K562 (cell line): ENCODE results near the gene CCDC9. TPM values are rescaled to one million over a fixed set of nuclear protein-coding genes. Genes with fewer than 3 reads are reported as not detected.

Experiments used
- BHLHE40 ChIP-seq: IDR thresholded peaks from 2 replicates; pipeline ENCODE4 v1.6.1; 2011; ENCODE audit warnings: low read length, improper control_type of control experiment
- CCNT2 ChIP-seq: IDR thresholded peaks from 2 replicates; pipeline ENCODE4 v1.6.1; 2011; ENCODE audit warnings: borderline replicate concordance, low read depth, mild to moderate bottlenecking, moderate library complexity, mixed read lengths, low read length; ENCODE audit not compliant: insufficient read length; ENCODE audit errors: extremely low read depth
- FOSL1 ChIP-seq: fragments of 200-800 bp; sonication (Bioruptor generic); conservative IDR thresholded peaks from 2 replicates; pipeline ENCODE4 v1.6.1; 2016; ENCODE audit warnings: missing genetic modification characterization, missing compliant biosample characterization
- GATA2 ChIP-seq: sonication (generic); formaldehyde crosslinking; IDR thresholded peaks from 2 replicates; pipeline ENCODE4 v1.4.0; 2020; ENCODE audit warnings: mild to moderate bottlenecking, missing genetic modification reagents
- HDAC6 ChIP-seq: IDR thresholded peaks from 2 replicates; pipeline ENCODE4 v1.6.1; 2012; ENCODE audit warnings: low read depth, mild to moderate bottlenecking, control low read depth, inconsistent platforms, low read length, moderate library complexity
- HDGF ChIP-seq: fragments of 450-650 bp; IDR thresholded peaks from 2 replicates; pipeline ENCODE4 v1.6.1; 2016
- HINFP ChIP-seq: fragments of 450-650 bp; conservative IDR thresholded peaks from 2 replicates; pipeline ENCODE4 v1.6.1; 2016; ENCODE audit warnings: missing genetic modification characterization, low read depth, mild to moderate bottlenecking, control low read depth, missing compliant biosample characterization
- L3MBTL2 ChIP-seq: fragments of 450-650 bp; IDR thresholded peaks from 2 replicates; pipeline ENCODE4 v1.6.1; 2016; ENCODE audit warnings: mild to moderate bottlenecking, moderate library complexity
- MCM3 ChIP-seq: fragments of 450-650 bp; IDR thresholded peaks from 2 replicates; pipeline ENCODE4 v1.6.1; 2016
- MITF ChIP-seq: IDR thresholded peaks from 2 replicates; pipeline ENCODE4 v1.6.1; 2014; ENCODE audit warnings: antibody characterized with exemption
- NCOR1 ChIP-seq: fragments of 450-650 bp; IDR thresholded peaks from 2 replicates; pipeline ENCODE4 v1.6.1; 2016; ENCODE audit warnings: mild to moderate bottlenecking, moderate library complexity
- NONO ChIP-seq, 2 experiments: fragments of 200-400 bp in 1 of 2; fragments of 450-650 bp in 1 of 2; formaldehyde crosslinking in 1 of 2; IDR thresholded peaks; 2 replicates each; pipeline ENCODE4 v1.6.1; 2017; ENCODE audit warnings: low read depth in 2 of 2, mild to moderate bottlenecking in 2 of 2, moderate library complexity in 2 of 2, low read length in 1 of 2
- SMAD1 ChIP-seq: fragments of 150-350 bp; IDR thresholded peaks from 2 replicates; pipeline ENCODE4 v1.6.1; 2014; ENCODE audit warnings: low read length, low read depth; ENCODE audit not compliant: partially characterized antibody
- THAP12 ChIP-seq: fragments of 250-450 bp; sonication (Bioruptor Pico); IDR thresholded peaks from 2 replicates; pipeline ENCODE4 v1.9.0; 2021; ENCODE audit warnings: mild to moderate bottlenecking, inconsistent platforms
- YY1 ChIP-seq, 3 experiments: IDR thresholded peaks; 2 replicates each; pipeline ENCODE4 v1.6.1; 2011; ENCODE audit warnings: low read length in 2 of 3, mild to moderate bottlenecking in 2 of 3, moderate library complexity in 2 of 3, borderline replicate concordance in 1 of 3, control low read depth in 1 of 3, low read depth in 1 of 3; ENCODE audit not compliant: insufficient read depth in 3 of 3, insufficient replicate concordance in 2 of 3, control insufficient read depth in 1 of 3, insufficient read length in 1 of 3; ENCODE audit errors: extremely low read depth in 1 of 3
- ZNF583 ChIP-seq: fragments of 250-450 bp; sonication (Bioruptor Pico); IDR thresholded peaks from 2 replicates; pipeline ENCODE4 v1.4.0; 2020
- polyA plus RNA-seq, 8 experiments: library from polyadenylated mRNA; depleted of rRNA in 4 of 8; stranded (reverse) in 5 of 8; unstranded in 3 of 8; fragments of >200 nt; fragmentation: Nextera tagmentation in 2 of 8; fragmentation: Illumina TruSeq in 1 of 8; extraction: Ambion mirVana in 2 of 8; extraction: Trizol in 1 of 8; gene quantifications; 2 replicates each; pipeline versions ENCODE4 v1.2.1 to v1.2.3, GENCODE V29; 2011 to 2014; ENCODE audit warnings: inconsistent platforms in 1 of 8, missing spikeins in 1 of 8
- total RNA-seq, 7 experiments: library from RNA; depleted of rRNA in 6 of 7; stranded (reverse); fragments of >200 nt in 6 of 7; fragmentation: Illumina TruSeq in 2 of 7; extraction: Trizol in 2 of 7; gene quantifications; 2 replicates each; pipeline versions ENCODE4 v1.2.1 to v1.2.3, GENCODE V29; 2011 to 2021; ENCODE audit warnings: low replicate concordance in 1 of 7
- TF ChIP-seq, protein P1 (sequence below): sonication (generic); formaldehyde crosslinking; IDR thresholded peaks from 2 replicates; pipeline ENCODE4 v1.8.0; 2023; ENCODE audit warnings: mild to moderate bottlenecking, missing genetic modification reagents

The CCDC9 gene
- total and polyA plus RNA-seq, 9 of the 15 experiments (the other 6 are each of a cell fraction or from before 2014, with no cell fraction given) = 0.23 to 38.6 (median 8.4) TPM

- TF ChIP-seq SMAD1 (peak; percentile 96), FOSL1 (tag) (peak; percentile 96), HINFP (tag) (no peak), CCNT2 (peak; percentile 97), YY1 (IDR thresholded peaks at IDR 0.05; ENCODE audit: borderline replicate concordance in 1 of 3, control insufficient read depth in 1 of 3, extremely low read depth in 1 of 3, insufficient read depth in 3 of 3, insufficient read length in 1 of 3, insufficient replicate concordance in 2 of 3, low read depth in 1 of 3, low read length in 2 of 3) (peak in 2 of 3 experiments; percentile 74 to 82), GATA2 (CRISPR knock-in tag) (no peak), HDGF (0 out of 2 replicates have a peak, but pooled peaks have one; percentile 72), NONO (IDR thresholded peaks at IDR 0.05; ENCODE audit: low read depth in 2 of 2, low read length in 1 of 2) (peak; percentile 96 to 100), HDAC6 (0 out of 2 replicates have a peak, but pooled peaks have one; percentile 45), MITF (no peak), ZNF583 (CRISPR knock-in tag) (0 out of 2 replicates have a peak, but pooled peaks have one; percentile 30), L3MBTL2 (peak; percentile 67), THAP12 (peak; percentile 98), NCOR1 (peak; percentile 66), MCM3 (no peak), BHLHE40 (0 out of 2 replicates have a peak, but pooled peaks have one; percentile 29)
- TF ChIP-seq, protein P1, sequence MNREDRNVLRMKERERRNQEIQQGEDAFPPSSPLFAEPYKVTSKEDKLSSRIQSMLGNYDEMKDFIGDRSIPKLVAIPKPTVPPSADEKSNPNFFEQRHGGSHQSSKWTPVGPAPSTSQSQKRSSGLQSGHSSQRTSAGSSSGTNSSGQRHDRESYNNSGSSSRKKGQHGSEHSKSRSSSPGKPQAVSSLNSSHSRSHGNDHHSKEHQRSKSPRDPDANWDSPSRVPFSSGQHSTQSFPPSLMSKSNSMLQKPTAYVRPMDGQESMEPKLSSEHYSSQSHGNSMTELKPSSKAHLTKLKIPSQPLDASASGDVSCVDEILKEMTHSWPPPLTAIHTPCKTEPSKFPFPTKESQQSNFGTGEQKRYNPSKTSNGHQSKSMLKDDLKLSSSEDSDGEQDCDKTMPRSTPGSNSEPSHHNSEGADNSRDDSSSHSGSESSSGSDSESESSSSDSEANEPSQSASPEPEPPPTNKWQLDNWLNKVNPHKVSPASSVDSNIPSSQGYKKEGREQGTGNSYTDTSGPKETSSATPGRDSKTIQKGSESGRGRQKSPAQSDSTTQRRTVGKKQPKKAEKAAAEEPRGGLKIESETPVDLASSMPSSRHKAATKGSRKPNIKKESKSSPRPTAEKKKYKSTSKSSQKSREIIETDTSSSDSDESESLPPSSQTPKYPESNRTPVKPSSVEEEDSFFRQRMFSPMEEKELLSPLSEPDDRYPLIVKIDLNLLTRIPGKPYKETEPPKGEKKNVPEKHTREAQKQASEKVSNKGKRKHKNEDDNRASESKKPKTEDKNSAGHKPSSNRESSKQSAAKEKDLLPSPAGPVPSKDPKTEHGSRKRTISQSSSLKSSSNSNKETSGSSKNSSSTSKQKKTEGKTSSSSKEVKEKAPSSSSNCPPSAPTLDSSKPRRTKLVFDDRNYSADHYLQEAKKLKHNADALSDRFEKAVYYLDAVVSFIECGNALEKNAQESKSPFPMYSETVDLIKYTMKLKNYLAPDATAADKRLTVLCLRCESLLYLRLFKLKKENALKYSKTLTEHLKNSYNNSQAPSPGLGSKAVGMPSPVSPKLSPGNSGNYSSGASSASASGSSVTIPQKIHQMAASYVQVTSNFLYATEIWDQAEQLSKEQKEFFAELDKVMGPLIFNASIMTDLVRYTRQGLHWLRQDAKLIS (CRISPR knock-in tag) = peak; percentile 97; the same call in 1 of the 2 replicates
Observed at GRCh38 chr19:47225746-47226425, 30.4 kb upstream of the CCDC9 start (continued).
